HG03469 (cell line): ENCODE data around the gene RPS6KA2.

Experiments used
- ATAC-seq: cut with Tn5 transposase; IDR thresholded peaks from one replicate; pipeline ENCODE4 v1.9.1; 2021; ENCODE audit warnings: mild to moderate bottlenecking, moderate library complexity, moderate number of reproducible peaks; ENCODE audit not compliant: unreplicated experiment

RPS6KA2 gene

GRCh38 chr6:166460473-166461437 lies 166.3 kb downstream of the RPS6KA2 start:
- no peak for ATAC-seq

- ATAC-seq: no peak
These were observed 167.1 kb downstream of the RPS6KA2 start for GRCh38 chr6:166459906-166460305.

- no peak for ATAC-seq
These were observed 167.8 kb downstream of the RPS6KA2 start for GRCh38 chr6:166459272-166459671.

- ATAC-seq: no peak
These were observed 170.5 kb downstream of the RPS6KA2 start for GRCh38 chr6:166456395-166457156.

GRCh38 chr6:166454692-166455515 lies 172.1 kb downstream of the RPS6KA2 start:
- no peak for ATAC-seq

- no peak for ATAC-seq
These were observed 173.4 kb downstream of the RPS6KA2 start for GRCh38 chr6:166453651-166454050.

GRCh38 chr6:166450167-166450873 lies 176.7 kb downstream of the RPS6KA2 start:
- no peak for ATAC-seq

- ATAC-seq: no peak
These were observed 177.4 kb downstream of the RPS6KA2 start for GRCh38 chr6:166449641-166450040.

GRCh38 chr6:166449036-166449435 lies 178.0 kb downstream of the RPS6KA2 start:
- ATAC-seq: no peak

- no peak for ATAC-seq
These were observed 178.6 kb downstream of the RPS6KA2 start for GRCh38 chr6:166448432-166448831.

GRCh38 chr6:166446567-166447065 lies 180.4 kb downstream of the RPS6KA2 start:
- ATAC-seq: no peak

- no peak for ATAC-seq
These were observed 180.9 kb downstream of the RPS6KA2 start for GRCh38 chr6:166446146-166446545.

GRCh38 chr6:166444446-166444845 lies 182.6 kb downstream of the RPS6KA2 start:
- no peak for ATAC-seq

- no peak for ATAC-seq
These were observed 183.9 kb downstream of the RPS6KA2 start for GRCh38 chr6:166443166-166443565.

- no peak for ATAC-seq
These were observed 184.8 kb downstream of the RPS6KA2 start for GRCh38 chr6:166442131-166442685.

GRCh38 chr6:166441325-166442078 lies 185.5 kb downstream of the RPS6KA2 start:
- no peak for ATAC-seq

- no peak for ATAC-seq
These were observed 186.3 kb downstream of the RPS6KA2 start for GRCh38 chr6:166440729-166441128.

- no peak for ATAC-seq
These were observed 186.9 kb downstream of the RPS6KA2 start for GRCh38 chr6:166440106-166440505.
